Measurements from ENCODE around the gene HNRNPL.
A peak's percentile ranks its signal among the peaks of the same experiment; 100 is the strongest.
"Not testable (repeated sequence)": the region's sequence is repeated elsewhere in the genome, so short reads cannot be mapped to it uniquely, and the experiment has no call there.

Gene HNRNPL
- total RNA-seq: 202 to 322 reads per million in 2 experiments

DNA sequence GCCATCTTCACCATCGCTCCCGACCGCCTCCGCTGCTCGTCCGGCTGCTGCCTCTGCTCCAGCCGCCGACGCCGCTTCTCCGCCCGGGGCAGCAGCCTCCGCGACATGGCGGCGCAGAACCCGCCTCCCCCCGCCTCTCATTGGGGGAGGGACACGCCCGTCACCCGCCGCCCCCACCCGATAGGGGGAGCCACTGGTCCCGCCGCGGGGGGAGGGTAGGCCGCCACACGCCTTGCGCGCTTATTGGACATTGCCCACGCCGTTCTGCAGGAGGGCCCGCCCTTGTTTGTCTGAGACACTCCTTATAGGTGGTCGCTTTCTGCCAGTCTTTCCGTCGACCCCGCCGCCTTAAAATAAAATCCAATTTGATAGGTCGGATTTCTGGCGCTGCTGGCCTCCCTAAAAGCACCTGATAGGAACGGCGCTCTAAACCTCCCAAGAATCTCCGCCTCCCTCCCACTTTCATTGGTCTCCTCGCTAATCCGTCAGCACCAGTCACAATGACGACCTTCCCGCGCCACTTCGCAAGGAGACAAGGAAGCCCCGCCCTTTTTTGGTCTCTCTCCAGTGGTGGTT is at the start of gene HNRNPL:
Gene HNRNPL (minus strand): TSS at position 127 of the 576 bp plus-strand sequence. CDS start 20 bp downstream, at position 107.
- DNase-seq (ENCODE audit: low read depth): peak; percentile 99

- no peak for DNase-seq (ENCODE audit: low read depth)
These were observed 49.1 kb upstream of the HNRNPL start for GRCh38 chr19:38898788-38899446.

DNA sequence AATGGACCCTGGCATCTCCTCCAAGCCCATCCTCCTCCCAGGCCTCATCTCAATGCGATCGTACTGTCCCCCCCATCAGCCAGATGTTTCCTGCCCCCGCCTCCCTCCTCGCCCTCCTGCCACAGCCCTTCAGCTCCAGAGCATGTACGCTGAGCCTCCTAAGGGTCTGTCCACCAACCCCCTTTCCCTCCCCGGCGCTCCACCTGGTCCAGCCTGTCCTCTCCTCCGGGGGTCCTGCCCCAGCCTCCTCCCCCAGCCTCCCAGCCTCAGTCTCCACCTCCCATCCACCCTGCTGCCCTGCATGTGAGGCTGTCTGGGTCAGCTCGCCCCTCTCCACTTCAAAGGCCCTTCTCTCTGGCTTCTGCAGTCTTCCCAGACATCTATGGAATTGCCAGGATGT is 45.2 kb upstream of the HNRNPL start:
- DNase-seq (ENCODE audit: low read depth): no peak

- no peak for DNase-seq (ENCODE audit: low read depth)
These were observed 43.6 kb upstream of the HNRNPL start for GRCh38 chr19:38893341-38893771.

- DNase-seq (ENCODE audit: low read depth): no peak
These were observed 43.1 kb upstream of the HNRNPL start for GRCh38 chr19:38892841-38893240.

DNA sequence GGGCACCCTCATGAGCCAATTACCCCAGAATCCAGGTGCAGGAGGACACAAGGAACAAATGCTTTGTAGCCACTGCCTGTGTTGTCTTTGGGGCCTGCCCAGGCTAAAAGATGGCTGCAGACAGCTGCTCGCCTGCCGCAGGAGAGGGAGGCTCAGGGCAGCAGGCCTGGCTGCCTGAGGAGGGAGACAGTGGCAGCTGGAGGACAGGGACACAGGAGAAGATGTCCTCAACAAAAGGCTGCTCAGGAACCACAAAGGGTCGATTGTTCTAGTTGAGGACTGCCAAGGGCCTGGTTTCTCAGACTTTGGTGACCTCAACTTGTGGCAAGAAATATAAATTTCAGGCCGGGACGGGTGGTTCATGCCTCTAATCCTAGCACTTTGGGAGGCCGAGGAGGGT is 42.0 kb upstream of the HNRNPL start:
- no peak for DNase-seq (ENCODE audit: low read depth)

DNA sequence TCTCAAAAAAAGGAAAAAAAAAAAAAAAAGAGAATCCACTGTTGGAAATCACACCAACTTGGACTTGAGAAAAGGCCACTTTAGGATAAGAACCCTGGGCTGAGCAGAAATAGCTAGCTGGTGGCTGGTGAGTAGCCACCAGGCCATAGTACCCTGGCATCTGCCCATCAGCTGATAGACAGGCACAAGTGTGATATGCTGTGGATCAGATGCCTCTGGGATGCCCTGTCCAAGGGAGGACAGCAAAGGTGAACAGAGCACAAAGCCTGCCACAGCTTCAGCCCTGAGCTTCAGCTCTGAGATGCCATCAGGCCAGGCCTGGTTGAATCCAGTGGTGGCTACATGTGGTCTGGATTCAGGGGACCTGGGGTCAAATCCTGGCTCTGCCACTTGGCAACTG is 40.9 kb upstream of the HNRNPL start:
- DNase-seq (ENCODE audit: low read depth): no peak

DNA sequence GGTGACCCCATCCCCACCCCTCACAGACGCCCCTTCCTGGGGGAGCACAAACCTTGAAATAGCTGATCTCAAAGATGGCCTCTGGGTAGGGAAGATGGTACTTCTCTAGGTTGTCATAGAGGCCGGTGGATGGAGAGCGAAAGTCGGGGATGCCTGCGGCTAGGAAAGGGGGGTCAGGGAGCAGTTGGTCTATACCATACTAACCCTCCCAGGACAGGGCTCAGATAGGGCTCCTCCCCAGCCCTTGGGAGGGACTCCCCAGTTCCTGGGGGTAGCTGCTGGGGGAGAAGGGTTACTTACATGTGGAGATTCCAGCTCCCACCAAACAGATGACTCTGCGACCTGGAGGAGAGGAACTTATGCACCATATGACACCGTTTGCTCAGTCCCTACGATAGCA is 40.0 kb upstream of the HNRNPL start:
- DNase-seq (ENCODE audit: low read depth): no peak

DNA sequence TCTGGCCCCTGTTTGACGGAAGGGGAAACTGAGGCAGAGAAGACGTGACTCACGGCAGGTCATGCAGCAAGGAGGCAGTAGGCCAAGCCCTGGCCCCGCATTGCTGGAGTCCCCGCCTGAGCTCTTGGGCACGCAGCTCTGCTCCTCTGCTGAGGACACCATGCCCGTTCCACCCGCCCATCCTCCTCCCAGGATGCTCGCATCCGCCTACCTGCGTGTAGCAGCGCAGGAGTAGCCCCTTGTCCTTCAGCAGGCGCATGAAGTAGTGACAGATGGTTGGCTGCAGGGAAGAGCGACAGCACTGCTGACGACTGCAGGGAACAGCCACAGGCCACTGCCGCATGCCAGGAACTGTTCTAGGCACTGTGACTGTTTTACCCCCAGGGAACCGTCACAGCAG is 39.1 kb upstream of the HNRNPL start:
- no peak for DNase-seq (ENCODE audit: low read depth)

DNA sequence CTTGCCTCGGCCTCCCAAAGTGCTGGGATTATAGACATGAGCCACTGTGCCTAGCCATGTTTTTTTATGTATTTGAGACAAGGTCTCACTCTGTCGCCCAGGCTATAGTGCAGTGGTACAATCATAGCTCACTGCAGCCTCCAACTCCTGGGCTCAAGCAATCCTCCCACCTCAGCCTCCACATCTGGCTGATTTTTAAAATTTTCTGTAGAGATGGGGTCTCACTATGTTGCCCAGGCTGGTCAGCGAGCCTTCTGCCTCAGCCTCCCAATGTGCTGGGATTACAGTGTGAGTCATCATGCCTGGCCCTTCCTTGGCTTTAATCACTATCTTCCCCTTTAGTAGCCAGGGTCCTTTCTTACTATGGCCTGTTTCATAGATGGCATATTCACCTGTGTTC is 34.9 kb upstream of the HNRNPL start:
- not testable (repeated sequence) for DNase-seq (ENCODE audit: low read depth)

GRCh38 chr19:38883286-38883685 is 33.5 kb upstream of the HNRNPL start:
- no peak for DNase-seq (ENCODE audit: low read depth)

DNA sequence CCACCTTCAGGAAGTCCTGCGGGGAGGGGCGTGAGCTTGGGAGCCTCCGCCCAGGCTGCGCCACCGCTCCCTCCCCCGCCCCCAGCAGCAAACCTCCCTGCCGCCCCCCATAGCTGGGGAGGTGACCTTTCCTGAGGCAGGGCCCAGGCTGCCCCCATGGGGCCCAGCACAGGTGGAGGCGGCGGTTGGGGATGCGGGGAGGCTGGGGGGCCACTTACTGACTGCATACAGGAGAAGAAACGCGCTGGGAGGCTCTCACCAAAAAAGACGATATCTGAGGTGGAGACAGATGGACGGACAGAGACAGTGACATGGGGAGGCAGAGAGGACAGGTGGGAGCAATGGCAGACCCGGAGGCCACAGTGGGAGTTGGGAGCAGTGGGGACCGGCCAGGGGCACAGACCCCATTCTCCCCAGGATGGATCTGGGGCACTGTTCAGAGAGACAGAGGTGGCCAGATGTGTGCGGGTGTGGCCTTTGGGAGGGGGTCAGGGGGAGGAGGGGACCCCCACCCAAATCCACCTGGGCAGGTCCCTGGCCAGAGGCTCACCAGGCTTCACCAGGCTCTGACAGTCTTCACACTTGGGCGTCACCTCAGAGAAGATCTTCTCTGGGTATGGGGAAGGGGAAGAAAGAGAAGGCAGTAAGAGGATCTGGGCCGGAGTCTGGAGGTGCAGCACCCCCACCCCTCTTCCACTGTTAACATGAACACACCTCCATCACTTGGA is 31.3 kb upstream of the HNRNPL start:
- no peak for DNase-seq (ENCODE audit: low read depth)

DNA sequence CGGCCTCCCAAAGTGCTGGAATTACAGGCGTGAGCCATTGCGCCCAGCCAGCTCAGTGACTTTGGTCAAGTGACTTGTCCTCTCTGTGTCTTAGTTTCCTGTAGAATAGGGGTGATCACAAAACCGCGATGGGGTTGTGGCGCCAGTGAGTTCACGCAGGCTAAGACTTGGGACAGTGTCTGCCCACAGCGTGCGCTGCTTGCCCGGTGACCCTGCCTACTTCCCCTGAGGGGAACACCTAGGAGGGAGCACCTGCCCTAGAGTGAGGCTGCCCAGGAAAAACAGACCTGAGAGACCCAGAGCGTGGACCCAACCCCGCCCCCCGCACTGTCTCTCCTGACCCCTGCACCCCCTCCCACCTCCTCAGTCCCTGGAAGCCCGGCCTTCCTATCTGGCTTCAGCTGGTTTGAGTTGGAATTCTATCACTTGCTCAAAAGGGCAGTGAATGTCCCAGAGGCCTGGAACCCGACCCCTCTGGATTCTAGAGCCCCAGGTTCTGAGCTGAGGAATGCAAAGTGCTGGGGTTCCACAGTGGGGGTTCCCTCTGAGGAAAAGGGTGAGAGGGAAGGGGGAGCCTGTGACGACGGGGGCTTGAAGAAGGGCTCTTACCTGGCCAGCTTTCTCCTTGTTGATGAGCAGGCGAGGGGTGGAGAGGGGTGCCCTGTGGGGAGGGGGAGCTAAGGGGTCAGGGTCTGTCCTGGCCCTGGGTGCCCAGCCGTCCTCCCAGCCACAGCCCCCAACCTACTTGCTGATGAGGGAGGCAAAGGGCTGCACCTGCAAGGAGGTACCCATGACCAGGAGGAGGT is 30.5 kb upstream of the HNRNPL start:
- DNase-seq (ENCODE audit: low read depth): no peak

DNA sequence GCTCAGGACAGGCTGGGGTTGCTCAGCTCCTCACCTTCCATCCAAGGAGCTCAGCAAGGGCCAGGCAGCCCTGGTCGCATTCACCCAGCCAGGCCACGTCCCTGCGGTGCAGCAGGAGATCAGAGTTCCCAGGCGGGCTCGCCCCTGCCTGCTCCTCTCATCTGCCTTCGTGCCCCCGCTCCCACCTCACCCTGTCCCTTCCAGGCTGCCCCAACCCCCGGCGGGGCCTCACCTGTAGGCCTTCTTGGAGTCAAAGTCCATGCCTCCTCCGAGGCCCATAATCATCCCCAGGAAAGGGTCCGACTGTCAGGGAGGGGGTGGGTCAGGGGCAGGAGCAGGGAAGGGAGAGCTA is 29.6 kb upstream of the HNRNPL start:
- no peak for DNase-seq (ENCODE audit: low read depth)

GRCh38 chr19:38878575-38879399 is 29.0 kb upstream of the HNRNPL start:
- DNase-seq (ENCODE audit: low read depth): no peak

- peak; percentile 56 for DNase-seq (ENCODE audit: low read depth)
These were observed 28.2 kb upstream of the HNRNPL start, which contains the start of gene RINL for GRCh38 chr19:38877781-38878574. RINL (minus strand) TSS chr19:38878275; CDS start chr19:38876742, 1,533 bp downstream.

- DNase-seq (ENCODE audit: low read depth): no peak
These were observed 26.0 kb upstream of the HNRNPL start for GRCh38 chr19:38875656-38876395.

- DNase-seq (ENCODE audit: low read depth): not testable (repeated sequence)
These were observed 23.6 kb upstream of the HNRNPL start for GRCh38 chr19:38873400-38873799.

DNA sequence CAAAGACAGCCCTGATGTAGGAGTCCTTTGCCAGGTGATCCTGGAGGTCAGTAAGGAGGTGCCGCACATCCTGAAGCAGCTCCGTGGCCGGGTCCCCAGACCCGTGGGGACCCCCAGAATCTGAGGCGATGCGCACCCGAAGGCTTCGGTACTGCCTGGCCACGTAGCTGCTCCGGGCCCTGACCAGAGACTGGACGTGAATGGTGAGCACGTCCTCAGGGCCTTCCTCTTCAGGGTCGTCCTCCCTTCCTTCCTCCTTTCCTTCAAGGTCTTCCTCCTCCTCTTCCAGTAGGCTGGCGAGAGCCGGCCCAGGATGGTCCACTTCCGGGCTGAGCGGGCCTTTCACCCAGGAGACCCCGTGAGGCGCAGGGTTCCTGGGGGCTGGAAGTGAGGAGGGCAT is 20.8 kb upstream of the HNRNPL start:
- DNase-seq (ENCODE audit: low read depth): no peak
